Activated CD4-positive, alpha-beta T cell treated with anti-CD3 and anti-CD28 coated beads for 24 hours (primary cell): ENCODE data around the gene ACTRT2.

Experiments
- DNase-seq, 2 donors: peaks; one replicate each; pipeline ENCODE4 v3.0.0-alpha.2; 2020; ENCODE audit warnings: low read depth in 2 of 2

ACTRT2 gene

DNA sequence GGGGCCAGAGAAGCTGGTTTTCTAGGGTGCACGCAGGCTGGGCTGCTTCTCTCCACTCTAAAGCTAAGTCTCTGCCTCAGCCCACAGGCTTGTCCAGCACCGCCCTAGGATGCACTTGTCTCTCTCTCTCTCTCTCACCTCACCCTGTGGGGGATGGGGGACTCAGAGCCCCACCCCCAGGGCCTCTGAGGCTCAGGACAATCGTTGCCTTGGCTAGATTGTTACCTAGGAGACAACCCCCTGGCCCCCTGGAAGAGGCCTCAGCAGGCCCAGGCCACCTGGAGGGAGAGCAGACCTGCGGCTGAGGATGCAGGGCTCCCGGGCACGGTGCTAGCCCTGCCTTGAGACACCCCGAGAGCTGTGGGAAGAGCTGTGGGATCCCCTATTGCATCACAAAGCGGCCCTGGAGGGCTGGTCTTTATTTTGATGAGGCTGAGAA lies at the start of gene ACTRT2:
Gene ACTRT2 (plus strand): TSS at position 235 of the 439 bp plus-strand sequence. CDS start 220 bp downstream, outside the sequence.
- no peak for DNase-seq

- no peak for DNase-seq
Measured at GRCh38 chr1:2971609-2972008, 49.7 kb upstream of the ACTRT2 start.

DNA sequence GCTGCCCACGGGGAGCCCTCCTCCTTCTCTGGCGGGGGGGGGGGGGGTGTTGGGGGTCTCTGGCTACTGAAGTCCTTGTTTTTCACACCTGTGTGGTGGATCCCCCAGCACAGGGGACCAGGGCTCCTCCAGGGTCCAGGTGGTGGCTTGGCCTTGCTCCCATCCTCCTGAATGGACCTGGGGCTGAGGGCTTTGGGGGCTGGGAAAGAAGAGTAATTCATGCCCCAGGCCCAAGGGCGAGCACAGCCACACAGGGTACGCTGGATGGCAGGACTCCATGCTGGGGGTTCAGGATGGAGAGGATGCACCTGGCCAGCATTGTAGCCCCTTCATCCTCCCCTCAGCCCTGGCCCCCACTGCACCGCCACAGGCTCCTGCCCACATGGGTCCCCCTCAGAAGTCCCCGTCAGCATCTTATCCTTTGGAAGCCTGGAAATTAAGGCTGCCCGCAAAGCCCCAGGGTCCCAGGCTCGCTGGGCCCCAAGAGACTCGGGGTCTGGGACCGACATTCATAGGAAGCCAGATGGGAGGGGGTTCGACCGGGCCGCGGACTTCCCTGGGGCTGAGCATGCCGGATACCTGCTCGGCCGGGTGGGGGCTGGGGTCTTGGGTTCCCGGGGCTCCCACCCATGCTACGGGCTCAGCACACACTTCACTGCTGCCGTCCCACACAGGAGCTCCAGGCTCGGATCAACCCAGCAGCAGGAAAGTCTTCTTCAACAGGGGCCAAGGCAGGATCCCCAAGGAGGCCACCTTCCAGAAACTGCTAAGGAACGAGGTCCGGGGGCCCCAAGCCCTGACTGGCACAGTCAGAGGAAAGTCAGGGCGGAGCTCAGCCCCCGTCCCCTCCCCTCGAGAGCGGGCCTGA lies 49.0 kb upstream of the ACTRT2 start:
- DNase-seq, result no peak

GRCh38 chr1:2972879-2973575 lies 48.2 kb upstream of the ACTRT2 start:
- DNase-seq, result no peak

DNA sequence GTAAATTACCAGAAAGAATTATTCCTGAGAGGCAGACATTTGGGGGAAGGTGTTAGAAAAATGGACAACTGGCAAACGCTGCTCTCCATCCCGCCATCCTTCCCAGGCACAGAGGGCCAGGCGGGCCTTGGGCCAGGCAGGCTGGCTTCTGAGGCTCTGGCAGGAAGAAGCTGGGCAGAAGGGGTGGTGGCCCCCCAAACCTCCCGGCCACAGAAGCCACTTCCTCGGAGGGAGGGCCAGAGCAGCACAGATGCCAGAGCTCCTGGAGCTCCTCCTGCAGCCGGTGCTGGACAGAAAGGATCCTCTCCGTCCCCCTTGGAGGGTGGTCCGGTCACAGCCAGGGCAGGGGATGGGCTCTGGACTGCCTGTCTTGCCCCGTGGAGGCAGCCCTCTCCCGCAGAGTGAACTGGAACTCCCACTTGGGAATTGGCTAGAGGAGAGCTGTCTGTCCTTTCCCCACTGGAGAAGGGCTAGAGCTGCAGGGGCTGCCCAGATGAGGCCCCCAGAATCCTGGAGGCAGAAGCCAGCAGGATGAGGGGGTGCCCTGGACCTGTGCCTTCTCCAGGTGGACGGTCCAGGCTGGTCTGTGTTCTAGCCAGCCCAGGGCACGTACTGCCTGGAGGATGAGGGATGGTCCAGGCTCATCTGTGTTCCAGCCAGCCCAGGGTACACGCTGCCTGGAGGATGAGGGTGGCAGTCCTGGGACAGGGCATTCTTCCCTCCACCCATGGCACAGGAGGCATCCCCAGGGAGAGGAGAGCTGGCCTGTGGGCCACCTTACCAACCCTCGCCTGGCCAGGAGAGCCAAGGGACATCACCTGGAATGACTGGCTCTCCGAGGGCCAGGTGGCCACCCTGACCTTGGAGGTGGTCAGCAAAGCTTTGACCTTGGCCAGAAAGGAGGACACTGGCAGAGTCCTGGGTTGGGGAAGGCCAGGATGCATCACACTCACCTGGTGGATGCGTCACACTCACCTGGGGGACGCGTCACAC lies 47.4 kb upstream of the ACTRT2 start:
- DNase-seq, result no peak

GRCh38 chr1:2974701-2975301 lies 46.5 kb upstream of the ACTRT2 start:
- DNase-seq, result no peak

GRCh38 chr1:2975466-2976179 lies 45.6 kb upstream of the ACTRT2 start:
- DNase-seq, result no peak

- no peak for DNase-seq
Measured at GRCh38 chr1:2976180-2976562, 45.1 kb upstream of the ACTRT2 start.

- DNase-seq, result no peak
Measured at GRCh38 chr1:2977886-2978611, 43.2 kb upstream of the ACTRT2 start.

DNA sequence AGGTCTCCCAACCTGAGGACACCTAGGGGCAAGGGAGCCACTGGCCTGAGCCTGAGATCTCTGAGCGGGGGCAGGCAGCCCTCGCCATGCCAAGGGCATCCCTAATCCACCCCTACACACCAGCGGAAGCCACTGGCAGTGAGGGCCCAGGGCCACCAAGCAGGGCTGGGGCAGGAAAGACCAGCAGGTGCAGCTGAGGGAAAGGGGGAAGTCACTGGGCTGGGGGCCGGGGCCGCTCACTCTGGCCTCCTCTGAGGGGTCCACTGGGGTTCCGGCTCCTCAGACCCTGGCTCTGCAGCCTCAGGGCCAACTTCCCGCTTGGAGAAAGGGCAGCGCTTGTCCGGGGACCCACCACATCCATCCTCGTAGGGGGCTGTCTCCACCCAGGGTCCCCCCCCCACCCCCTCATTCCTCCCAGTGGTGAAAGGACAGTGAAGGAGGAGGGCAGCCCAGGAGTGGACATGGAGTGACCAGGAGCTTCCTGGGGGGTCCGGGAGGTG lies 42.5 kb upstream of the ACTRT2 start:
- DNase-seq, result no peak

GRCh38 chr1:2979191-2980072 lies 41.8 kb upstream of the ACTRT2 start:
- no peak for DNase-seq

GRCh38 chr1:2980073-2980791 lies 41.0 kb upstream of the ACTRT2 start:
- no peak for DNase-seq

DNA sequence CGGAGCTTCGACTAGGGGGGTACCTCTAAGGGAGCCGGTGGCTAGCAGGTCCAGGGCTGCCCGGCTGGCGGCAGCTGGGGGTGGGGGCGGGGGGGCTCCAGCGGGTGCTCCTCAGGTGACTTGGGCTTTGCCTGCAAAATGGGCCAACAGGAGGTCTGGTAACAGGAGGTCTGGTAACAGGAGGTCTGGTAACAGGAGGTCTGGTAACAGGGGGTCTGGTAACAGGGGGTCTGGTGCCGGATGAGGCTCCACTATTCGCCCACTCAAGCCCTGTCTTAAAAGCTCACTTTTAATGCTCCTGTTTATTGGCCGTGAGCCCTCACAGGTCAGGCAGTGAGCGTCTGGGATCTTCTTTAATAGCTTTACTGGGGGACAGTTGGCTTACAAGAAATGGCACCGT lies 40.4 kb upstream of the ACTRT2 start:
- DNase-seq, result no peak

DNA sequence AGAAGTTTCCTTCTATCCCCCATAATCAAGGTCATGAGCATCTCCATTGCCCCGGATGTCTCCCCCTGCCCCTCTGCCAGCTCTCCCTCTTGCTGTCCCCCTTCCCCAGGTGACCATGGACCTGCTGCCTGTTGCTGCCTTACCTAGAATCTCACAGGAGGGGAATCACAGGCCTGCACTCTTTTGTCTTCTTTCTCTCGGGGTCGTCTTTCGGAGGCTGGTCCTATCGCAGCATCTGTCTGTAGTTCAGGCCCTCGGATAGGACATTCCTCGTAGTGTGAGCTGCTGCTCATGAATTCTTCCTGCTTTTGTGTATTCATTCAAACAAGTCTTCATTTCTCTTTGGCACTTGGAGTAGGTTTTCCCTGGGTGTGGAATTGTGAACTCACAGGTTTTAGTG lies 39.9 kb upstream of the ACTRT2 start:
- DNase-seq, result no peak

GRCh38 chr1:2981981-2982614 lies 39.2 kb upstream of the ACTRT2 start:
- no peak for DNase-seq

DNA sequence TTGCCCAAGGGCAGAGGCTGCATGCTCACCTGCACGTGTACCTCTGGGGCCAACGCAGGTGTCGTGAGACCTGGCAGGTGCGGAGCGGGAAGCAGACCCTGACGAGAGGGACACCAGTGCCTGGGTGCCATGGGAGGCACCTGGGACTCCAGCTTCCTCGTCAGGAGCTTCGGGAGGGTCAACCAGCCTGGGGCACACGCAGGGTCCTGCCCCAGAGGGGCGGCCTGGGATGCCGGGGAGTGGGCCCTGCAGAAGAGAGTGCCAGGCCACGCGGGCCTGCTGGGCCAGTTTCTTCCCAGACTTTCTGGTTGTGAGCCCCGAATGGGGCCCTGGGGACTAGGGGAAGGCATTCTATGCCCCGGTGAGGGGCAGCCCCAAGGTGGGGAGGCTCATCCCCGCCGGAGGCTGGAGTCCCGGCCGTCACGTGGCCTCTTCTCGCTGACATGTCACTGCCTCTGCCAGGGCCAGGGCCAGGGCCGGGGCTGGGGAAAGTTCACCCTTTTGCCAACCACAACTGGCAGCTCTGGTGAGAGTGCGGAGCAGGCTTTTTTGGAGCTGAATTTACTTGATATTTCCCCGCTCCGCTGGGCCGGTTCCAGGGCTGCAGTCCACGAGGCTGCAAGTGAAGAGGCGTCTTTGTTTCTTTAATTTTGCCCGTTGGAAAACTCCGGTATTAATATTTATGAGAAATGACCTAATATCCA lies 38.5 kb upstream of the ACTRT2 start:
- DNase-seq, result no peak

GRCh38 chr1:2983319-2983705 lies 38.0 kb upstream of the ACTRT2 start:
- no peak for DNase-seq
